Measurements from ENCODE around the gene GPR25. TPM values are rescaled to one million over a fixed set of nuclear protein-coding genes. Genes with fewer than 3 reads are reported as not detected.

GPR25 gene
- total RNA-seq, 1 donor from 2014 or later, result not detected

DNA sequence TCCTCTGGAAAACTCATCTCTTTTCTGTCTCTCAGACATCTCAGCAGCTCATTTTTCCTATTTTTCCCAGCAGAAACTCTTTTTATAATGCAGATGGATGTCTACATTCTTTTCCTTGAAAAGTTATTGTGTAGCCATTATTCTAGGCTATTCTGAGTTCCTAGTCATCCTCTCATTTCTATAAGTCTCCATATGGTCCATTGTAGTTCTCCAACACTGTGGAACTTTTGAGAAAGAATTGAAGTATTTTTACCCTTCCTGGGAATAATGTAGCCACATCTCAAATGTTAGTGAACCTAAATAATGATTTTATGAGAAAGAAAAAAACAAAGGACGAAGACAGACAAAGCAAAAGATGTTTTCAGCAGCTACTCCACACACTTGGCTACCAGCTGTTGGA, 26.4 kb upstream of the GPR25 start:
- Histone ChIP-seq H3K9ac (no peak overlapping the region), H3K4me2 (no peak overlapping the region), H2AFZ (replicated peaks) (no peak overlapping the region), H3K9me3 (ENCODE audit: low read depth) (no peaks in the 10 kb centered on the region), H3K36me3 (peaks cover 10% of the 10 kb centered on the region), H3K79me2 (ENCODE audit: low read depth) (no peaks in the 10 kb centered on the region), H3K4me1 (no peaks in the 10 kb centered on the region), H3F3A (ENCODE audit: low read depth) (no peaks in the 10 kb centered on the region), H3K27ac (no peak overlapping the region), H3K27me3 (no peaks in the 10 kb centered on the region), H3K4me3 (no peak overlapping the region), H4K20me1 (ENCODE audit: low read depth) (no peaks in the 10 kb centered on the region)
- DNase-seq (ENCODE audit: low spot score), result no peak
- no peak overlapping the region for H3K4me3 Mint-ChIP-seq
- H3K27me3 Mint-ChIP-seq (ENCODE audit: insufficient read depth, low read depth), result no peaks in the 10 kb centered on the region
- peak overlapping the region; percentile 2 for H3K27ac Mint-ChIP-seq
- TF ChIP-seq CTCF (IDR thresholded peaks at IDR 0.05) (no peak), EZH2phosphoT487 (IDR thresholded peaks at IDR 0.05) (no peak), EZH2 (IDR thresholded peaks at IDR 0.05) (no peak)
- H3K36me3 Mint-ChIP-seq, result peaks cover 47% of the 10 kb centered on the region
- no peaks in the 10 kb centered on the region for H3K9me3 Mint-ChIP-seq
- no peaks in the 10 kb centered on the region for H3K4me1 Mint-ChIP-seq

DNA sequence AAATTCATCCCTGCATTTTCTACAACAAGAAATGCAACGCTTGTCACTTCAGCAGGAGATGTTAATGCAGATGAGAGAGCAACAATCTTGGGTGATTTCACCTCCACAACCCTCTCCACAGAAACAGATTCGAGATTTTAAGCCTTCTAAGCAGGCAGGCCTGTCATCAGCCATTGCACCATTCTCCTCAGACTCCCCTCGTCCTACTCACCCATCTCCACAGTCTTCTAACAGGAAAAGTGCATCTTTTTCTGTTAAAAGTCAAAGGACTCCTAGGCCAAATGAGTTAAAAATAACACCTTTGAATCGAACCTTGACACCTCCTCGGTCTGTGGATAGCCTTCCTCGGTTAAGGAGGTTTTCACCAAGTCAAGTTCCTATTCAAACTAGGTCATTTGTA, 23.4 kb upstream of the GPR25 start:
- Histone ChIP-seq H3K36me3 (peaks cover 15% of the 10 kb centered on the region), H2AFZ (replicated peaks) (no peak overlapping the region), H3K27ac (no peak overlapping the region), H3K27me3 (no peaks in the 10 kb centered on the region), H3K9ac (no peak overlapping the region), H3K4me1 (no peaks in the 10 kb centered on the region), H3K9me3 (ENCODE audit: low read depth) (no peaks in the 10 kb centered on the region), H3K79me2 (ENCODE audit: low read depth) (no peaks in the 10 kb centered on the region), H3F3A (ENCODE audit: low read depth) (no peaks in the 10 kb centered on the region), H3K4me3 (no peak overlapping the region), H4K20me1 (ENCODE audit: low read depth) (no peaks in the 10 kb centered on the region), H3K4me2 (no peak overlapping the region)
- H3K27ac Mint-ChIP-seq, result no peak overlapping the region
- no peak for DNase-seq (ENCODE audit: low spot score)
- H3K9me3 Mint-ChIP-seq, result no peaks in the 10 kb centered on the region
- H3K4me1 Mint-ChIP-seq, result no peaks in the 10 kb centered on the region
- no peak for TF ChIP-seq EZH2phosphoT487 (IDR thresholded peaks at IDR 0.05)
- no peak for TF ChIP-seq CTCF (IDR thresholded peaks at IDR 0.05)
- no peak for TF ChIP-seq EZH2 (IDR thresholded peaks at IDR 0.05)
- H3K27me3 Mint-ChIP-seq (ENCODE audit: insufficient read depth, low read depth), result no peaks in the 10 kb centered on the region
- H3K4me3 Mint-ChIP-seq, result no peak overlapping the region
- peaks cover 48% of the 10 kb centered on the region for H3K36me3 Mint-ChIP-seq

DNA sequence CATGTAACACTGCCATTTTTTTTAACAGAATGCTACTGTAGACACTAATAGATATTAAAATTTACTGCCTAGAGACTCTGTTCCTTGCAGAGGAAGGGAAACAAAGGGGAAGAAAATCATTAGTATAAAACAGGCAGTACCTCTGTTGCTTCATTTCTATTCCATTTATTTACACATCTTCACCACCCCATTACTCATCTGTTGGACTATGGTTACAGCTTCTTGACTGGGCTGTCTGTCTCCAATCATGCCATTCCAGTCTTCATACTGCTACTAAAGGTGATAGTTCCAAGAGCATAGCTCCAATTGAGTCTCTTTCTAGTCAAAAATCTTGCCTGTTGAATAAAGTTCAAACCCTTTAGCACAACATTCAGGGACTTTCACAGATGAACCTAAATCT, 22.2 kb upstream of the GPR25 start:
- Mint-ChIP-seq H3K27ac (no peak overlapping the region), H3K4me3 (no peak overlapping the region), H3K4me1 (no peaks in the 10 kb centered on the region), H3K27me3 (ENCODE audit: insufficient read depth, low read depth) (no peaks in the 10 kb centered on the region), H3K9me3 (no peaks in the 10 kb centered on the region), H3K36me3 (peaks cover 44% of the 10 kb centered on the region)
- no peaks in the 10 kb centered on the region for H4K20me1 ChIP-seq (ENCODE audit: low read depth)
- H3K79me2 ChIP-seq (ENCODE audit: low read depth), result no peaks in the 10 kb centered on the region
- H3K4me3 ChIP-seq, result no peak overlapping the region
- no peak overlapping the region for H3K27ac ChIP-seq
- H3K27me3 ChIP-seq, result no peaks in the 10 kb centered on the region
- H3K36me3 ChIP-seq, result peaks cover 22% of the 10 kb centered on the region
- H3K4me1 ChIP-seq, result no peaks in the 10 kb centered on the region
- H3F3A ChIP-seq (ENCODE audit: low read depth), result no peaks in the 10 kb centered on the region
- no peak overlapping the region for H3K9ac ChIP-seq
- no peak for DNase-seq (ENCODE audit: low spot score)
- no peak overlapping the region for H3K4me2 ChIP-seq
- H2AFZ ChIP-seq (replicated peaks), result no peak overlapping the region
- TF ChIP-seq EZH2 (IDR thresholded peaks at IDR 0.05) (no peak), EZH2phosphoT487 (IDR thresholded peaks at IDR 0.05) (no peak), CTCF (IDR thresholded peaks at IDR 0.05) (no peak)
- H3K9me3 ChIP-seq (ENCODE audit: low read depth), result no peaks in the 10 kb centered on the region

All from neural progenitor cell (in vitro differentiated cells).